MCF 10A (cell line): ENCODE measurements around the gene COL10A1. TPM values are rescaled to one million over a fixed set of nuclear protein-coding genes. Genes with fewer than 3 reads are reported as not detected.

Source experiments
- BruUV-seq: library from RNA; stranded (reverse); fragments of 400-500 nt; replicated peaks from 2 replicates; lab custom pipeline; 2021; lab: Mats Ljungman, UMichigan
- CTCF ChIA-PET: fragments of 300-600 bp; sonication (Branson Sonifier 250); formaldehyde crosslinking; extraction: SDS; loops from one replicate; lab custom pipeline; 2021; ENCODE audit warnings: antibody characterized with exemption, inconsistent platforms; lab: Yijun Ruan, JAX
- POLR2A ChIA-PET: fragments of 300-600, 350-650 bp; sonication (Branson Sonifier 250); formaldehyde crosslinking; extraction: SDS; loops from one replicate; lab custom pipeline; 2020; ENCODE audit warnings: antibody characterized with exemption, inconsistent platforms; lab: Yijun Ruan, JAX
- DNase-seq: peaks from one replicate; pipeline ENCODE4 v3.0.0-alpha.2; 2018; ENCODE audit not compliant: unreplicated experiment
- H3K27ac Mint-ChIP-seq: one replicate; pipeline ENCODE4 v1.8.0; 2022; ENCODE audit warnings: mild to moderate bottlenecking, low read depth, mixed read lengths; ENCODE audit not compliant: unreplicated experiment
- H3K27me3 Mint-ChIP-seq: one replicate; pipeline ENCODE4 v1.8.0; 2022; ENCODE audit warnings: mixed read lengths; ENCODE audit not compliant: insufficient read depth, unreplicated experiment
- H3K36me3 Mint-ChIP-seq: one replicate; pipeline ENCODE4 v1.8.0; 2022; ENCODE audit warnings: mild to moderate bottlenecking, moderate library complexity, mixed read lengths; ENCODE audit not compliant: insufficient read depth, unreplicated experiment
- H3K4me1 Mint-ChIP-seq: one replicate; pipeline ENCODE4 v1.8.0; 2022; ENCODE audit warnings: mixed read lengths; ENCODE audit not compliant: insufficient read depth, unreplicated experiment
- H3K4me3 Mint-ChIP-seq: one replicate; pipeline ENCODE4 v1.8.0; 2022; ENCODE audit warnings: mild to moderate bottlenecking, moderate library complexity, mixed read lengths; ENCODE audit not compliant: unreplicated experiment
- H3K9me3 Mint-ChIP-seq: one replicate; pipeline ENCODE4 v1.8.0; 2022; ENCODE audit warnings: mixed read lengths; ENCODE audit not compliant: unreplicated experiment
- CTCF ChIP-seq: fragments of 200-600 bp; IDR thresholded peaks from one replicate; pipeline ENCODE4 v1.8.0; 2022; ENCODE audit warnings: antibody characterized with exemption, mild to moderate bottlenecking; ENCODE audit not compliant: unreplicated experiment
- intact Hi-C: fragments of 100-400 bp; cut with micrococcal nuclease; formaldehyde crosslinking; loops from 2 replicates; pipeline ENCODE4 v1.14.1; 2022
- total RNA-seq: library from RNA; stranded (reverse); gene quantifications from 2 replicates; pipeline ENCODE4 v1.2.3, GENCODE V29; 2022

The COL10A1 gene
- total RNA-seq, 1 experiment from 2014 or later: not detected

GRCh38 chr6:116139917-116140316 is 14.0 kb upstream of the COL10A1 start:
- DNase-seq: peak; percentile 27
- Mint-ChIP-seq H3K4me3 (no peak overlapping the region), H3K36me3 (no peaks in the 10 kb centered on the region), H3K9me3 (no peaks in the 10 kb centered on the region), H3K4me1 (no peaks in the 10 kb centered on the region), H3K27me3 (no peaks in the 10 kb centered on the region), H3K27ac (no peak overlapping the region)
- POLR2A ChIA-PET: no interaction called here
- CTCF ChIA-PET: interaction anchor here (0.8 to 1.6 kb wide), 2 partner anchors 53 to 378 kb away, joined by 3 to 4 read pairs; no protein-coding TSS in a partner anchor
- intact Hi-C loops: no loop called here
- no TSS peak for BruUV-seq
- TF ChIP-seq CTCF: peak; percentile 10

- no peak overlapping the region for H3K27ac Mint-ChIP-seq
- H3K9me3 Mint-ChIP-seq: no peaks in the 10 kb centered on the region
- no peaks in the 10 kb centered on the region for H3K36me3 Mint-ChIP-seq
- no peaks in the 10 kb centered on the region for H3K4me1 Mint-ChIP-seq
- no TSS peak for BruUV-seq
- no peak for DNase-seq
- ChIA-PET CTCF (interaction anchor here (0.8 kb wide), 2 partner anchors 25 to 80 kb away, joined by 3 read pairs; no protein-coding TSS in a partner anchor), POLR2A (no interaction called here)
- intact Hi-C loops: no loop called here
- no peak overlapping the region for H3K4me3 Mint-ChIP-seq
- TF ChIP-seq CTCF: no peak
- no peaks in the 10 kb centered on the region for H3K27me3 Mint-ChIP-seq
Measured at GRCh38 chr6:116136933-116137340, 11.0 kb upstream of the COL10A1 start.

- CTCF ChIA-PET: interaction anchor here (0.8 kb wide), 1 partner anchor 81 kb away, joined by 3 read pairs; no protein-coding TSS in a partner anchor
- POLR2A ChIA-PET: interaction anchor here (0.6 kb wide), 1 partner anchor 433 kb away, joined by 4 read pairs; no protein-coding TSS in a partner anchor
- Mint-ChIP-seq H3K4me1 (no peaks in the 10 kb centered on the region), H3K27me3 (no peaks in the 10 kb centered on the region), H3K36me3 (no peaks in the 10 kb centered on the region), H3K4me3 (no peak overlapping the region), H3K27ac (no peak overlapping the region), H3K9me3 (no peaks in the 10 kb centered on the region)
- intact Hi-C loops: no loop called here
- no TSS peak for BruUV-seq
- TF ChIP-seq CTCF: no peak
- no peak for DNase-seq
Measured at GRCh38 chr6:116136373-116136772, 10.4 kb upstream of the COL10A1 start.

- Mint-ChIP-seq H3K36me3 (no peaks in the 10 kb centered on the region), H3K27ac (no peak overlapping the region), H3K27me3 (no peaks in the 10 kb centered on the region), H3K9me3 (no peaks in the 10 kb centered on the region), H3K4me1 (no peaks in the 10 kb centered on the region), H3K4me3 (no peak overlapping the region)
- intact Hi-C loops: no loop called here
- no peak for TF ChIP-seq CTCF
- CTCF ChIA-PET: interaction anchor here (0.6 to 0.8 kb wide), 3 partner anchors 9 to 219 kb away, joined by 3 read pairs; no protein-coding TSS in a partner anchor
- no peak for DNase-seq
- POLR2A ChIA-PET: no interaction called here
- BruUV-seq: no TSS peak
Measured at GRCh38 chr6:116133453-116133852, 7.5 kb upstream of the COL10A1 start.
